ENCODE measurements around the gene KRTAP5-4.

Gene KRTAP5-4

DNA sequence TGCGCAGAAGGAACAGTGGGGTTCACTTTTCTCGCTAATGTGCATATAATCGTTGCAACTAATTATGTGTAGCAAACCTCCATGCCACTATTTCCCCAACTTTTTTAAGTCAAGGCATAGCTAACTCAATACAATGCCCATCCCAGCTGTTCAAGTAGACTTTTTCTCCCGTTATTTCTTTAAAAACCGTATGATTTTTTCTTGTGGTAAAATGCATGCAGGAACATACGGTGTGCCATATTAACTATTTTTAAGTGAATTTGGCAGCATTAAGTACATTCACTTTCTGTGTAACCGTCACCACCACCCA lies 47.0 kb downstream of the KRTAP5-4 start:
- H3K36me3 ChIP-seq (ENCODE audit: insufficient read depth, low read length): no peaks in the 10 kb centered on the region
- DNase-seq (ENCODE audit: low read depth, low spot score): no peak
- no peaks in the 10 kb centered on the region for H3K9me3 ChIP-seq (ENCODE audit: low read depth, low read length)
- no peak overlapping the region for H3K27ac ChIP-seq
- no peak overlapping the region for H3K4me3 ChIP-seq
- no peak for TF ChIP-seq POLR2AphosphoS5 (IDR thresholded peaks at IDR 0.05; ENCODE audit: borderline replicate concordance, low read depth, low read length)
- no peak overlapping the region for H3K9ac ChIP-seq (ENCODE audit: insufficient read length)

DNA sequence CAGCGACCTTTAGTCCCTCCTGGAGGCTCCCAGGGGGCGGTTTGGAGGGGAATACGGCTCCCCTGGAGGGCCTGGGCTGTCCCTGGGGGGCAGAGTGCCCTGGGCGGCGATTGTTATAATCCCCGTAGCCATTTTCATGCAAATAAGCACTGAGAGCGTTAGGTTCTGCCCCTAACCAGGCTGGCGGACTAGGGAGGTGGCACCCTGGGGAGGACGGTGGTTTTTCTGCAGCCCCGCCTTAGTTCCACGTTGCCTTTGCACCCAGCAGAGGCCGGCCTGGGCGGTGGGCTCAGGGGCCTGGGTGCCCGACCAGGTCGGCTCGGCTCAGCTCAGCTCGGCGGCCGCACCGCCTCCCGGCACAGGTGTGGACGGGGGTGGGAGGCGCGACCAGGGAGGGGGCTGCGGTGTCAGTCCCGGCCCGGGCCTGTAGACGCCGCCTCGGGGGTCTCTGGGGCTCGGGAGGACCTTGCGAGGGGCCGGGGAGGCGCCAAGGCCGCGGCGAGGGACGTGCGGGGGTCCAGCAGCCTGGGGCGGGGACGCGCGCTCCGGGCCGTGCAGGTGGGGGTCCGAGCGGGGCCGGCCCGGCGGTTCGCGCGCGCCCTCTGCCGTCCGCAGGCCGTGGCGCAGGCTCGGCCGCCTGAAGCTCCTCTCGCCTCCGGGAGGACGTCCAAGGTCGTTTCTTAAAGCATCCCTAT lies 47.6 kb downstream of the KRTAP5-4 start:
- peak; percentile 33 for TF ChIP-seq EZH2 (IDR thresholded peaks at IDR 0.05)
- no peak for TF ChIP-seq POLR2AphosphoS5 (IDR thresholded peaks at IDR 0.05; ENCODE audit: borderline replicate concordance, low read depth, low read length)
- Histone ChIP-seq H3K9ac (ENCODE audit: insufficient read length) (no peak overlapping the region), H3K9me3 (ENCODE audit: low read depth, low read length) (no peaks in the 10 kb centered on the region), H3K4me3 (peak overlapping the region; percentile 55), H3K36me3 (ENCODE audit: insufficient read depth, low read length) (no peaks in the 10 kb centered on the region), H3K27ac (no peak overlapping the region)
- DNase-seq (ENCODE audit: low read depth, low spot score): no peak

DNA sequence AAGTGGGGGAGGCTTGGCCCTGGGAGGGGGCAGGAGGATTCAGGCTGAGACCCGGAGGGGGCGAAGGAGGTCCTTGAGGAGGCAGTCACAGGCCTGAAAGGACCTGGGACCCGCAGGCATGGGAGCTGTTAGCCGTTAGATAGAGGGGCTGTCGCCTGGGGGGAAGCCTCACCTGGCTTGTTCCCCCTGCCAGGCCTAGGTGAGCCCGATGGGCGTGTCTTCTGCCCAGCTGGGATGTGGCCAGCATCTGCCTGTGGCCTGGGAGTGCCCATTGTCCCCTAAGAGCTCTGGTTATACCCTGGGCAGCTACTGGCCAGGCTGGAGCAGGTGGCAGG lies 48.1 kb downstream of the KRTAP5-4 start:
- DNase-seq (ENCODE audit: low read depth, low spot score): no peak
- H3K4me3 ChIP-seq: 0 out of 2 replicates have a peak overlapping the region, but pooled peaks have one; percentile 55
- no peak overlapping the region for H3K9ac ChIP-seq (ENCODE audit: insufficient read length)

DNA sequence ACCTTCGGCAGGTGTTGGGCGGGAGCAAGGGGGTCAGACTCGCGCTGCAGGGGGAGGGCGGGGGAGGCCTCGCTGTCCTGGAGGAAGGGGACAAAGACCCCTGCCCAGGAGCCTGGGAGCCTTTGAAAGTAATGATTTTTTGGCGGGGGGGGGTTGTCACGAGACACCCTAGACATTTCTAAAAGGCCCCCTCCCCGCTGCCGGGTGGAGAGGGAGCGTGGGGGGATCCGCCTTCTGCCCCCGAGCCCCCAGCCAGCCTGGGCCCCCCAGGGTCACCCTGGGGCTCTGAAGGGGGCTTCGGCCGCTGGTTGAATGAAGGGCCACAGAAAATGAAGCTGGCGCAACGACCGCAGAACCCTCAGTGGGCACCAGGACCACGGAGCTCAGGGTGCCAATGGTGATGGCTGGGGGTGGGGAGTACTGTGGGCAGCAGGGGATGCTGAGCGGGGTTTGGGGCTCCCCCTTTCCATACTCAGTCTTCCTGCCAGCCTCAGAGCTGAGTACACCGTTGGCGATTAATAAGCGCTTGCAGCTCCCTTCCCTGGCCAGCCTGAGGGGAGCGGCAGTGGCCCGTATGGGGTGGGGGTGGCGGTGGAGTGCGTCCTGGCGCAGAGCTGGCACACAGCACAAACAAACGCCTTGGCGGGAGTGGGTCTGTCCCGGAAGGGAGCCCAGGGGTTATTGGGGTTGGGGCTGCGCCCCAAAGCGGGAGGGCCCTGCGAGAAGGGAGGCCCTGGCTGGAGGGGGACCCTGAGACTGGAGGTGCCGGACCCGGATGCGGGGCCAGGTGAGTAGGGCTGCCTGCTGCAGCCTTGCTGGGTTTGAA lies 48.6 kb downstream of the KRTAP5-4 start:
- Histone ChIP-seq H3K9me3 (ENCODE audit: low read depth, low read length) (no peaks in the 10 kb centered on the region), H3K27ac (no peak overlapping the region), H3K4me3 (peak overlapping the region; percentile 75), H3K9ac (ENCODE audit: insufficient read length) (no peak overlapping the region), H3K36me3 (ENCODE audit: insufficient read depth, low read length) (no peaks in the 10 kb centered on the region)
- TF ChIP-seq EZH2 (IDR thresholded peaks at IDR 0.05): no peak
- TF ChIP-seq POLR2AphosphoS5 (IDR thresholded peaks at IDR 0.05; ENCODE audit: borderline replicate concordance, low read depth, low read length): no peak
- TF ChIP-seq FOXP2 (optimal IDR thresholded peaks at IDR 0.05; ENCODE audit: control extremely low read depth, extremely low read length, insufficient read depth): no peak
- DNase-seq (ENCODE audit: low read depth, low spot score): no peak

More for the DNA sequence above, 48.1 kb downstream of the KRTAP5-4 start:
- TF ChIP-seq POLR2AphosphoS5 (IDR thresholded peaks at IDR 0.05; ENCODE audit: borderline replicate concordance, low read depth, low read length) (no peak), EZH2 (IDR thresholded peaks at IDR 0.05) (no peak), FOXP2 (optimal IDR thresholded peaks at IDR 0.05; ENCODE audit: control extremely low read depth, extremely low read length, insufficient read depth) (no peak)
- no peaks in the 10 kb centered on the region for H3K9me3 ChIP-seq (ENCODE audit: low read depth, low read length)
- H3K27ac ChIP-seq: no peak overlapping the region
- no peaks in the 10 kb centered on the region for H3K36me3 ChIP-seq (ENCODE audit: insufficient read depth, low read length)

DNA sequence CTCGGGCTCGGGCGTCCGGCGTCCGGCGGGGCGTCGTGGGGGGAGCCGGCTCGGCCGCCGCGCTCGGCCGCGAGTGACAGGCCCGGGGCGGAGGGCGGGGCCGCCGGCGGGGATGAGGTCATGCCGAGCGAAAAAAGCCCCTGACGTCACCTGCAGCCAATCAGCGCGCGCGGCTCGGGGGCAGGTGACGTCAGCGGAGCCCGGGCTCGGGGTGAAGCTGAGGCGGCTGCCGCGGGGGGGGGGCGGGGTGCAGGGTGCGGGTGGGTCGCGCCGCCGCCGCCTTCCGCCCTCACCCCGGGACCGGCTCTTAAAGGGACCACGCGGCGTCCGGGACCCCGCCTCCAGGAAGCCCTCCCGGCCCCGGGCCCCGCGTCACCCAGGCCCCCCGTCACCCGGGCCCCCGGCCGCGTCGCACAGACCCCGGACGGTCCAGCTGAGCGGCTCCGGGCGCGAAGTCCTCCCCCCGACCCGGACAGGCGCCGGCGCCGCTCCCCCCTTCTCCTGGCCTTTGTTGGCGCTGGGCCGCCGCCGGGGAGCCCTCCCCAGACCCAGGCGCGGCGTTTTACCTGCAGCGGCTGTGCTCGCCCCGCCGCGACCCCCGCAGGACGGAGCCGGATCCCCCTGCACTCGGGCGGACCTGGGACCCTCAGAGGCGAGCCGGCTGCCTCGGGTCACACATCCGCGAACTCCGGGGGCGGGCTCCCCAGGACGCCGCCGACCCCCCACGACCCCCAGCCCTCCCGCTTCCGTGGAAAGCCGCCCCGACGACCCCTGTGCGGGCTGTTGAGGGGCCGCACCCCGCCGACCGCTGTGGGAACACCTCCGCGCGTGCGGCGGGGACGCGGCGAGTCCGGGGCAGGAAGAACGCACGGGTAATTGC lies 49.5 kb downstream of the KRTAP5-4 start, which contains the start of gene DUSP8:
Gene DUSP8 (minus strand): TSS at position 75 of the 880 bp plus-strand sequence. CDS start 6,445 bp downstream, outside the sequence.
- DNase-seq (ENCODE audit: low read depth, low spot score): no peak
- Histone ChIP-seq H3K4me3 (peak within 1 kb of the TSS; percentile 76), H3K27ac (no peak within 1 kb of the TSS), H3K36me3 (ENCODE audit: insufficient read depth, low read length) (no peaks in the 10 kb centered on the region), H3K9ac (ENCODE audit: insufficient read length) (peak within 1 kb of the TSS; percentile 73), H3K9me3 (ENCODE audit: low read depth, low read length) (no peaks in the 10 kb centered on the region)
- TF ChIP-seq FOXP2 (optimal IDR thresholded peaks at IDR 0.05; ENCODE audit: control extremely low read depth, extremely low read length, insufficient read depth): no peak
- no peak for TF ChIP-seq EZH2 (IDR thresholded peaks at IDR 0.05)

DNA sequence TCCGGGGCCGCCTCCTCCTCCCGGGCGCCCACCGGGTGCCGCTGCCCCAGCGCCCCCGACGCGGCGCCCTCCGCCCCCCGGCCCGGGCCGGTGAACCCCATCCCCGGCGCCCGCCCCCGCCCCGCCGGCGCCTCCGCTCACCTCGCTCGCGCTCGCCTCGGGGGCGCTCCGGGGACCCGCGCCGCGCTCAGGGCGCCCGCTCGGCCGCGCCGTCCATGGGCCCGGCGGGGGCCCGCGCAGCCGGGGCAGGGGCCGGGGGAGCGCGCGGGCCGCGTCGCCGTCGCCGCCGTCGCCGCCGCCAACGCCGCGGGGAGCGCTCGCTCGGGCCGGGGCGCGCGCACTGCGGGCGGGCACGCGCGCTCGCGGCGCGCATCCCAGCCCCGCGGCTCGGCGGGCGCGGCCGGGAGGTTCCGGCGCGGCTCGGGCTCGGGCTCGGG lies 50.2 kb downstream of the KRTAP5-4 start:
- Histone ChIP-seq H3K4me3 (peak overlapping the region; percentile 76), H3K9me3 (ENCODE audit: low read depth, low read length) (no peaks in the 10 kb centered on the region), H3K9ac (ENCODE audit: insufficient read length) (peak overlapping the region; percentile 73), H3K27ac (no peak overlapping the region), H3K36me3 (ENCODE audit: insufficient read depth, low read length) (no peaks in the 10 kb centered on the region)
- TF ChIP-seq FOXP2 (optimal IDR thresholded peaks at IDR 0.05; ENCODE audit: control extremely low read depth, extremely low read length, insufficient read depth) (no peak), EZH2 (IDR thresholded peaks at IDR 0.05) (no peak), POLR2AphosphoS5 (IDR thresholded peaks at IDR 0.05; ENCODE audit: borderline replicate concordance, low read depth, low read length) (no peak)
- no peak for DNase-seq (ENCODE audit: low read depth, low spot score)
